Choroid plexus epithelial cell (primary cell): ENCODE data around the gene CHMP2A.

Source experiments
- DNase-seq: peaks from one replicate; pipeline ENCODE4 v3.0.0-alpha.2; 2010; ENCODE audit warnings: low read depth
- H3K4me3 ChIP-seq: 2 replicates; pipeline ENCODE4 v1.5.1; 2011; ENCODE audit warnings: low read depth, mild to moderate bottlenecking, control low read depth, low read length, moderate library complexity
- CTCF ChIP-seq: conservative IDR thresholded peaks from 2 replicates; pipeline ENCODE4 v1.5.1; 2011; ENCODE audit warnings: low read depth, mild to moderate bottlenecking, control low read depth, inconsistent platforms, low read length, moderate library complexity

The CHMP2A gene

DNA sequence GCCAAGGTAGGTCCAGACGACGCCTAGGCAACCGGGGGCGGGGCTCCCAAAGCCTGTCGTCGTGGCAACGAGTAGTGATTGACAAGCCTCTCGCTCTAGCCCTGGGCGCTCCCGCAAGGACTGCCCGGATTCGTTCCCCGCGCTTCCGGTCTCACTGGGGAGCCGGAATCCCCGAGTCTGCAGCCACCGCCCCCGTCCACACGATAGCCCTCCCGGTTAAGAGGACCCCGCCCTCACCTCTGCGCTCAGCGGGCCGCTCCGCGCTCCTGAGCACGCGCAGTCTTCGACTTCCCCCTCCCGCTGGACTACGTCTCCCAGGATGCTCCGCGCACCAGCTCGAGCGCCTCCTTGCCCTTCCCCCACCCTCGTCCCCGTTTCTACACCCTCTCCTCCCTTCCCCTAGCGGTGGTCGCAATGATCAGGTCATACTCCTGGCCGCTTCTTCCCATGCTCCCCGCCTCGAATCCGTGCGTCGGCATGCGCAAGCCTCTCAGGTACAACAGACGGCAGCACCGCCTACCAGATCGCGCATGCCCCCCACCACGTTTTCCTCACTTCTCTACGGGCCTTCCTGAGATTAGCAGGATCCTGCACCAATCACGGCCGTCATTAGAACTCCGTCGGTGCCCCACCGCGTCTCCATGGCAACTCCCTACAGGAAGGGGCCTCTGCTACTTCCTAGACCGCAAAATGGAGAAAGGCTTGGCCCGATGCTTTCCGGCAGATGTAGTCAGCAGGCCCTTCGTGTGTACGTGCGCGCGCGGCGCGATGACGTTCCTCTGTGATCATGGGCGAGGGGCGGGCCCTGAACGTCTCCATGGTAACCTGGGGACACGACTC, 18.1 kb upstream of the CHMP2A start, which contains the start of gene MZF1:
MZF1 (minus strand) TSS at position 518 of the 840 bp plus-strand sequence. CDS start 1,946 bp downstream, outside the sequence.
- peak; percentile 100 for DNase-seq
- TF ChIP-seq CTCF, result peak; percentile 19
- H3K4me3 ChIP-seq, result peak within 1 kb of the TSS; percentile 91

GRCh38 chr19:58572026-58572817, 17.3 kb upstream of the CHMP2A start:
- no peak for DNase-seq
- peak overlapping the region; percentile 91 for H3K4me3 ChIP-seq
- no peak for TF ChIP-seq CTCF

DNA sequence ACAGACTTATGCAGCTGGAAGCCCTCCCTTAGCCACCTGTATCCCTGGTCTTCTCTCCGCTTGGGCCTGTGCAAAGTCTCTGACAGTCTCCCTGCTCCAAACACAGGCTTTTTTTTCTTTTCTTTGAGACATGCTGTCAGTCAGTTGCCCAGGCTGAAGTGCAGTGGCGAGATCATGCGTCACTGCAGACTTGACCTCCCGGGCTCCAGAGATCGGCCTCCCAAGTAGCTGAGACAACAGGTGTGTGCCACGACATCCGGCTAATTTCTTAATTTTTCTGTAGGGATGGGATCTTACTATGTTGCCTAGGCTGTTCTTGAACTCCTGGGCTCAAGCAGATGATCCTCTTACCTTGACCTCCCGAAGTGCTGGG, 16.7 kb upstream of the CHMP2A start:
- no peak overlapping the region for H3K4me3 ChIP-seq
- TF ChIP-seq CTCF, result no peak
- no peak for DNase-seq

DNA sequence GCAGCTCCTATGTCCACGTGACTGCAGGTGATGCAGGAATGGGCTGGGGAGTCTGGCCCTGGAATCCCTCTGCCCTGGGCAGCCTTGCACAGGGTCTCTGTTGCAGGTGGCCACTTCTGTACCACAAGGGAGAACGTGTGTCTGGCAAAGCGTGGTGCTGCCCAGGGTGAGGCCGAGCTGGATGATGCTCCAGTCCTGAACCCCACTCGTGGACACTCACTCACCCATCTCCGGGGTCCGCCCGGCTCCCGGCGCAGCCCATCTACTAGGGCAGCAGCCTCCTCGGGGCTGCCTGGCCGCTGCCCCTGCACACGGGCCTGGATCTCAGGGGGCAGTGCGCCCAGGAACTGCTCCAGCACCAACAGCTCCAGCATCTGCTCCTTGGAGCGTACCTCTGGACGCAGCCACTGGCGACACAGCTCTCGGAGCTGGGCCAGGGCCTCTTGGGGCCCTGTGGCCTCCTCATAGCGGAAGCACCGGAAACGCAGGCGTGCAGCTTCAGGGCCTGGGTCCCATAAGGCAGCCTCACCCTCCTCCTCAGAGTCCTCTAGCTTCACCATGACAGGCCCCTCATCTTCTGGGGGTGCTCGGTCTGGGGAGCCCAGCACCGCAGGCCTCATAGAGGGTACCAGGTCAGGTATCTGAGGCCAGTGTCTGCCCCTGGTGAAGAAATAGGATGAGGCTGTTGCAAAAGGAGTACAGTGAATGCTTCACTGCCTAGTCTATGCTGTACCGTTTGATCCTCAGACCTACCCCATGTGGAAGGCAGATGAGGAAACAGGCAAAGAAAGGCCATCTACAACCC, 16.1 kb upstream of the CHMP2A start:
- TF ChIP-seq CTCF, result no peak
- H3K4me3 ChIP-seq, result no peak overlapping the region
- no peak for DNase-seq

DNA sequence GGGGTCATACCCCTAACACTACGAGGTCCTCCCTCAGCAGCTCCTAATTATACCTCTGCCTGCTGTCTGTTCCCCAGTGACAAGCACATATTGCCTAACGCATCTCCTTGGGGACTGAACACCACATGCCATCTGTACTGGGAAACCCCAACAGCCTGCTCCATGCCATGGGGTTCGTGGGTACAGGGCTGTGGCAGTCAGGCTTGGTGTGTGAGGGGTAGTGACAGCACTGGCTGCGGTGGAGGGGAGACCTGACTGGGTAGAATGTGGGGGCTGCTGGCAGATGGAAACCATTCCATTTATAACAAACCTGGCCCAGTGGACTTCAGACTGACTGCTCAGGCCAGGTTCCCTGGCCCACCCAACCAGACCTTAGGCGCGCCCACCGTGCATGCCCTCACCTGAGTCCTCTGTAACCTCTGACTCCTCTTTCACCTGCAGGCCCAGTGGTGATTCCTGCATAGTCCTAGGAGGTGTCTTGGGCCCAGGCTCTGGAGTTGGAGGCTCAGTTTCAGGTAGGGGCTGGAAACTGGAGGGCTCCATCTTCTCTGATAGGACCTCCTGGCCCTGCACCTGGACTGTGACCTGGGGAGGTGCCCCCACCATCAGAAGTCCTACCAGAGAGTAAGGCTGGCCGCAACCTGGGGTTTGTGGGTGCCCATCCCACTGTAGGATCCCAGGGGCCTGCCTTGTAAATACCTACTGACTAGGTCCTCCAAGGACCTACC, 15.2 kb upstream of the CHMP2A start:
- no peak for DNase-seq
- H3K4me3 ChIP-seq, result no peak overlapping the region
- no peak for TF ChIP-seq CTCF
